ENCODE results near the gene EPB41L4B.

Gene EPB41L4B

DNA sequence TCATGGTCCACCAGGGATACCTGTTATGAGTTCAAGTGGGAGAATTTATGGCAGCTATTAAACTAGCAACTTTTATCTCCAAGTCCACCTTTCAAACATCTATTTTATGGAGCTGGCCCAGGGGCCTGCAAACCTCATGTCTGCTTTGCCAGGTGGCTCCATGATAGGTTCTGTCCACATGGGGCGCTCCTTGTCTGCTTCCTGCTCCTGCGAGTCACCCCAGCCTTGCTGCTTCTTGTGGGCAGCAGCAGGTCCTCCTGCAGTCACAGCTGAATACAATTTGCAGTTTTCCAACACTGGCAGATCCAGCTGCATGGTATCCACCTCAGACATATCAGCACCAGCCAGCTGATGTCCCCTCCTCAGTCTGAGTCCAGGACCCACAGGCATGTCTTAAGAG, 114.2 kb downstream of the EPB41L4B start:
- DNase-seq (ENCODE audit: low read depth) = no peak
- TF ChIP-seq, protein P1, sequence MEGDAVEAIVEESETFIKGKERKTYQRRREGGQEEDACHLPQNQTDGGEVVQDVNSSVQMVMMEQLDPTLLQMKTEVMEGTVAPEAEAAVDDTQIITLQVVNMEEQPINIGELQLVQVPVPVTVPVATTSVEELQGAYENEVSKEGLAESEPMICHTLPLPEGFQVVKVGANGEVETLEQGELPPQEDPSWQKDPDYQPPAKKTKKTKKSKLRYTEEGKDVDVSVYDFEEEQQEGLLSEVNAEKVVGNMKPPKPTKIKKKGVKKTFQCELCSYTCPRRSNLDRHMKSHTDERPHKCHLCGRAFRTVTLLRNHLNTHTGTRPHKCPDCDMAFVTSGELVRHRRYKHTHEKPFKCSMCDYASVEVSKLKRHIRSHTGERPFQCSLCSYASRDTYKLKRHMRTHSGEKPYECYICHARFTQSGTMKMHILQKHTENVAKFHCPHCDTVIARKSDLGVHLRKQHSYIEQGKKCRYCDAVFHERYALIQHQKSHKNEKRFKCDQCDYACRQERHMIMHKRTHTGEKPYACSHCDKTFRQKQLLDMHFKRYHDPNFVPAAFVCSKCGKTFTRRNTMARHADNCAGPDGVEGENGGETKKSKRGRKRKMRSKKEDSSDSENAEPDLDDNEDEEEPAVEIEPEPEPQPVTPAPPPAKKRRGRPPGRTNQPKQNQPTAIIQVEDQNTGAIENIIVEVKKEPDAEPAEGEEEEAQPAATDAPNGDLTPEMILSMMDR (conservative IDR thresholded peaks at IDR 0.05; ENCODE audit: low read depth, low read length) = peak; percentile 18
- H3K4me3 ChIP-seq (ENCODE audit: low read length) = no peak overlapping the region

DNA sequence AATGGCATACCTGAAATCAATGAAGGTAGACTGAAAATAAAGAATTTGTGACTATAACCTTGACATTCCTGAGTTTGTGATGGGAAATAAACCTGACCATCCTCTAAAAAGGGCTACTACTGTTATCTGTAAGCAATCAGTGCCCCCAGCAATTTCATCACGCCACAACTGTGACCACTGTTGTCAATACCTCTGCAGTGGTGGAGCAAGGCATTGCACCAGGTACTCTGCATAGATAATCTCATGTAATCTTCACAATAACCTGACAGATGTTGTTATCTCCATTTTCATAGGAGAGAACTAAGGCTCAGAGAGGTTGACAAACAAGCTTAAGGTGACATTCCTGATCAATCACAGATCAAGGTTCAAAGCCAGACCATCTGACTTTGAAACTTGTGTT, 115.3 kb downstream of the EPB41L4B start:
- H3K4me3 ChIP-seq (ENCODE audit: low read length) = no peak overlapping the region
- DNase-seq (ENCODE audit: low read depth) = no peak
- TF ChIP-seq, protein P1 (conservative IDR thresholded peaks at IDR 0.05; ENCODE audit: low read depth, low read length) = peak; percentile 1

DNA sequence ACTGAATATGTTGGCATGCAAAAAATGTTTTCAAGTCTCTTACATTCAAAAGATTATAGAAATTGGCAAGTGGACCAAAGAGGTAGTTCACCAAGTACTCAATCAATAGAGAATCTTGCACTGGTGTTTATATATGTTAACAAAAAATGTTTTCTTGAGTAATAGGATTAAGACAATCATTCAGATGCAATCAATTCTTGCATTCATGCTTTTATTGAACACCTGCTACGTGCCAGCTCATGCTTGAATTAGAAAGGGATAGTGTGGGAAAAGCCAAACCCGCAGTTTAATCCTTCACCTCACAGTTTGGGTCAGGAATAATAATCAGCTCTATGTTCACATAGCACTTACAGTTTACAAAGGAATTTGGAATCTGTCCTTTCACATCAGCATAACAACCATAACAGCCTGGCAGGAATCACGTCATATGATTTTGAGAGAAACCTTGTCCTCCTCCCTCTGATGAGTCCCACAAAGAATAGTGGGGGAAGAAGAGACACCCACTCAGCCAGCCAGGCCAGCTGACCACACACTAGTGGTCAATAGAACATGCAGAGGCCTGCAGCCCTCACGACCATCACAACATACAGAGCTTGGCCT, 117.0 kb downstream of the EPB41L4B start:
- DNase-seq (ENCODE audit: low read depth) = peak; percentile 93
- TF ChIP-seq, protein P1 (conservative IDR thresholded peaks at IDR 0.05; ENCODE audit: low read depth, low read length) = no peak
- no peak overlapping the region for H3K4me3 ChIP-seq (ENCODE audit: low read length)

DNA sequence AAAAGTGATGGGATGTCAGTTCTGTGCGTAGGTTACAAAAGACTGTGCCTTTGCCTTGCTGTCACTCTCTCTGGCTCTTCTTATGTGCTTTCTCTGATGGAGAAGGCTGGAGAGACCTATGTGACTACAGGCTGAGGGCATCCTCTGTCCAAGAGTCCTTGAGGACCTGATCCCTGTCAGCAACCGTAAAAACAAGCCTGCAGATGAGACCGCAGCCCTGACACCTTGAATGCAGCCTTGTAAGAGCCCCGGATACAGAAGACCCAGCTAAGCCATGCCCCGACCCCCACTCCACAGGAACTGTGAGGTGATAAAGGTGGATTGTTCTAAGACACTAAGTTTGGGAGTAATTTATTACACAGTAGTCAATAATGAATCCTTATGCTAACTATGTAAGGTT, 121.2 kb downstream of the EPB41L4B start:
- H3K4me3 ChIP-seq (ENCODE audit: low read length) = no peak overlapping the region
- DNase-seq (ENCODE audit: low read depth) = no peak
- TF ChIP-seq, protein P1 (conservative IDR thresholded peaks at IDR 0.05; ENCODE audit: low read depth, low read length) = no peak

DNA sequence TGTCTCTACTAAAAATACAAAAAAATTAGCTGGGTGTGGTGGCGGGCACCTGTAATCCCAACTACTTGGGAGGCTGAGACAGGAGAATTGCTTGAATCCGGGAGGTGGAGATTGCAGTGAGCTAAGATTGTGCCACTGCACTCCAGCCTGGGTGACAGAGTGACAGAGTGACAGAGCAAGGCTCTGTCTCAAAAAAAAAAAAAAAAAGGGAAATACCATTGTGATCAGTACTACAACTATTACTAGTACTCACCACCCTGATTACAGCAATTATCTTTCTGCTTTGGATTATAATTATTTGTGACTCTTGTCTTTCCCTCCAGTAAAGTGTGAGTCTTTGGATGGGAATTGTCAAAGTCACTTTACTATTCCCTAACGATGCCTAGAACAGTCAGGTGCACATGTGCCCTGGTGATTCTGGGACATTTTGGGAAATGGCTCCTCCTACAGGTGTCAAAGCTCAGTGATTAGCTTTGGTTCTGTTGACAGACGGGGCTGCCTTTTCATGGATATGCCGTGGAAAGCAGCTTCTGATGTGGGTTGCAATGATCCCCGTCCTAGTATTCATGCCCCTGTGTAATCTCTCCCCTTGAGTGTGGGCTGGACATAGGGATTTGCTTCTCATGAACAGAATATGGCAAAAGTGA, 122.0 kb downstream of the EPB41L4B start:
- TF ChIP-seq, protein P1 (conservative IDR thresholded peaks at IDR 0.05; ENCODE audit: low read depth, low read length) = peak; percentile 30
- H3K4me3 ChIP-seq (ENCODE audit: low read length) = no peak overlapping the region
- no peak for DNase-seq (ENCODE audit: low read depth)

DNA sequence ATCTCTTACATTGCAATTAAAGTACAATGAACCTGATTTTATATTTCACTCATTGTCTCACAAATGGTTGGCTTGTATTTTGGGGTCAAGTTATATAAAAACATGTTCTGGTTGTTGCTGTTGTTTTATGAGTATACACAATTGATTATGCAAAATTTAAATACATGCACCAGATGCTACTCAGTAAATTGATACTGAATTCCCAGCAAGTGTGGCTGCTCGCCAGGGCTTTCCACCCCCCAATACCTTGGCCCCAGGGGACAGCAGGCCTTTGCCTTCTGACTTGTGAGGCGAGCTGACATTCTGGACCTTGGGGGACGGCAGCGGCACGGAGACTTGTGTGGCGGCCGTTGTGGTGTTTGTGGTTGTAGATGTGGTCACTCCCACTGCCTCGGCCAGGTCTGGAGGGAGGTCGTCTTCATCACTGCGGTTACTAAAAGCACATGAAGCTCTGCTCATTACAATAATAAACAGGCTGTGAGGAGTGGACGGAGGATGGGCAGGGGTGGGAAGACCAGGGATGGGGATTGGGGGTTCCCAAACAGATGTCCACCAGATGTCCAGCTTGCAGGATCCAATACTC, 126.8 kb downstream of the EPB41L4B start:
- DNase-seq (ENCODE audit: low read depth) = no peak
- TF ChIP-seq, protein P1 (conservative IDR thresholded peaks at IDR 0.05; ENCODE audit: low read depth, low read length) = no peak
- no peak overlapping the region for H3K4me3 ChIP-seq (ENCODE audit: low read length)

Measured in retinal pigment epithelial cell (primary cell).